SK-N-SH treated with all-trans-retinoic acid at 6 μM for 48 hours (cell line): Measurements from ENCODE around the gene GNAQ.

Source experiments
- ATAC-seq: fragments of 200-7000 bp; cut with Tn5 transposase; 3 replicates; pipeline ENCODE4 v1.9.1; 2020; ENCODE audit warnings: mild to moderate bottlenecking, moderate library complexity
- ARNTL ChIP-seq: fragments of 450-650 bp; formaldehyde crosslinking; IDR thresholded peaks from 2 replicates; pipeline ENCODE4 v1.5.0; 2020; ENCODE audit warnings: low read depth, mild to moderate bottlenecking, moderate library complexity, borderline replicate concordance
- CSDC2 ChIP-seq: fragments of 250-450 bp; sonication (Bioruptor Pico); IDR thresholded peaks from 2 replicates; pipeline ENCODE4 v1.5.0; 2020; ENCODE audit warnings: mild to moderate bottlenecking, moderate library complexity
- ESRRG ChIP-seq: fragments of 250-450 bp; sonication (Bioruptor Pico); IDR thresholded peaks from 2 replicates; pipeline ENCODE4 v1.6.1; 2021; ENCODE audit warnings: mild to moderate bottlenecking
- GLIS3 ChIP-seq: fragments of 250-450 bp; sonication (Bioruptor Pico); IDR thresholded peaks from 2 replicates; pipeline ENCODE4 v1.5.0; 2020; ENCODE audit warnings: mild to moderate bottlenecking, moderate library complexity
- ISL1 ChIP-seq: fragments of 250-450 bp; sonication (Bioruptor Pico); IDR thresholded peaks from 2 replicates; pipeline ENCODE4 v2.1.2; 2022; ENCODE audit warnings: mild to moderate bottlenecking, moderate library complexity
- OSR1 ChIP-seq: fragments of 250-450 bp; sonication (Bioruptor Pico); IDR thresholded peaks from 2 replicates; pipeline ENCODE4 v1.8.0; 2022; ENCODE audit warnings: moderate library complexity, mild to moderate bottlenecking, inconsistent platforms
- PATZ1 ChIP-seq: fragments of 250-450 bp; sonication (Bioruptor Pico); IDR thresholded peaks from 2 replicates; pipeline ENCODE4 v1.8.0; 2020; ENCODE audit warnings: mild to moderate bottlenecking, moderate library complexity, borderline replicate concordance
- PPARA ChIP-seq: fragments of 250-450 bp; sonication (Bioruptor Pico); IDR thresholded peaks from 2 replicates; pipeline ENCODE4 v1.5.0; 2020; ENCODE audit warnings: mild to moderate bottlenecking, borderline replicate concordance
- RARB ChIP-seq: fragments of 250-450 bp; sonication (Bioruptor Pico); IDR thresholded peaks from 2 replicates; pipeline ENCODE4 v1.8.0; 2021; ENCODE audit warnings: mild to moderate bottlenecking, moderate library complexity
- SNAI2 ChIP-seq: fragments of 250-450 bp; sonication (Bioruptor Pico); IDR thresholded peaks from 2 replicates; pipeline ENCODE4 v1.5.0; 2020; ENCODE audit warnings: mild to moderate bottlenecking, moderate library complexity
- TCF4 ChIP-seq: fragments of 250-450 bp; sonication (Bioruptor Pico); IDR thresholded peaks from 2 replicates; pipeline ENCODE4 v1.8.0; 2021; ENCODE audit warnings: mild to moderate bottlenecking, moderate library complexity, borderline replicate concordance
- TSHZ2 ChIP-seq: fragments of 250-450 bp; sonication (Bioruptor Pico); IDR thresholded peaks from 2 replicates; pipeline ENCODE4 v1.5.0; 2020; ENCODE audit warnings: mild to moderate bottlenecking, moderate library complexity
- ZC3H10 ChIP-seq: fragments of 250-450 bp; sonication (Bioruptor Pico); IDR thresholded peaks from 2 replicates; pipeline ENCODE4 v1.5.1; 2021; ENCODE audit warnings: mild to moderate bottlenecking, moderate library complexity
- ZFP3 ChIP-seq: fragments of 250-450 bp; sonication (Bioruptor Pico); IDR thresholded peaks from 2 replicates; pipeline ENCODE4 v1.5.0; 2020; ENCODE audit warnings: mild to moderate bottlenecking, moderate library complexity
- ZFP30 ChIP-seq: fragments of 450-650 bp; formaldehyde crosslinking; IDR thresholded peaks from 2 replicates; pipeline ENCODE4 v1.5.0; 2022; ENCODE audit warnings: mild to moderate bottlenecking, moderate library complexity
- ZNF565 ChIP-seq: fragments of 450-650 bp; formaldehyde crosslinking; conservative IDR thresholded peaks from 2 replicates; pipeline ENCODE4 v1.5.0; 2020; ENCODE audit warnings: low read depth, mild to moderate bottlenecking, moderate library complexity
- ZNF70 ChIP-seq: fragments of 450-650 bp; formaldehyde crosslinking; IDR thresholded peaks from 2 replicates; pipeline ENCODE4 v1.5.0; 2020; ENCODE audit warnings: mild to moderate bottlenecking, moderate library complexity
- ZNF8 ChIP-seq: fragments of 450-650 bp; formaldehyde crosslinking; IDR thresholded peaks from 2 replicates; pipeline ENCODE4 v1.5.0; 2020; ENCODE audit warnings: mild to moderate bottlenecking, moderate library complexity
- TF ChIP-seq, protein P1 (sequence below): fragments of 250-450 bp; sonication (Bioruptor Pico); IDR thresholded peaks from 2 replicates; pipeline ENCODE4 v1.5.1; 2020; ENCODE audit warnings: low read depth, mild to moderate bottlenecking, moderate library complexity
- TF ChIP-seq, protein P2 (sequence below): fragments of 250-450 bp; sonication (Bioruptor Pico); IDR thresholded peaks from 2 replicates; pipeline ENCODE4 v1.5.1; 2021; ENCODE audit warnings: mild to moderate bottlenecking, moderate library complexity
- TF ChIP-seq, protein P3 (sequence below): fragments of 250-450 bp; sonication (Bioruptor Pico); IDR thresholded peaks from 2 replicates; pipeline ENCODE4 v1.8.0; 2021; ENCODE audit warnings: low read depth, mild to moderate bottlenecking, moderate library complexity, borderline replicate concordance

GNAQ gene

GRCh38 chr9:77945798-77946197 is 85.8 kb downstream of the GNAQ start:
- TF ChIP-seq CSDC2 (CRISPR knock-in tag) (no peak), TCF4 (CRISPR knock-in tag) (no peak), PPARA (CRISPR knock-in tag) (no peak), ZNF70 (CRISPR knock-in tag) (no peak), ESRRG (CRISPR knock-in tag) (no peak), PATZ1 (CRISPR knock-in tag) (no peak), SNAI2 (no peak), ZFP3 (CRISPR knock-in tag) (no peak), OSR1 (CRISPR knock-in tag) (no peak), GLIS3 (CRISPR knock-in tag) (no peak), ZNF565 (CRISPR knock-in tag) (no peak), ZFP30 (CRISPR knock-in tag) (no peak), ZNF8 (CRISPR knock-in tag) (no peak), ISL1 (CRISPR knock-in tag) (no peak), ZC3H10 (no peak)
- TF ChIP-seq, protein P1, sequence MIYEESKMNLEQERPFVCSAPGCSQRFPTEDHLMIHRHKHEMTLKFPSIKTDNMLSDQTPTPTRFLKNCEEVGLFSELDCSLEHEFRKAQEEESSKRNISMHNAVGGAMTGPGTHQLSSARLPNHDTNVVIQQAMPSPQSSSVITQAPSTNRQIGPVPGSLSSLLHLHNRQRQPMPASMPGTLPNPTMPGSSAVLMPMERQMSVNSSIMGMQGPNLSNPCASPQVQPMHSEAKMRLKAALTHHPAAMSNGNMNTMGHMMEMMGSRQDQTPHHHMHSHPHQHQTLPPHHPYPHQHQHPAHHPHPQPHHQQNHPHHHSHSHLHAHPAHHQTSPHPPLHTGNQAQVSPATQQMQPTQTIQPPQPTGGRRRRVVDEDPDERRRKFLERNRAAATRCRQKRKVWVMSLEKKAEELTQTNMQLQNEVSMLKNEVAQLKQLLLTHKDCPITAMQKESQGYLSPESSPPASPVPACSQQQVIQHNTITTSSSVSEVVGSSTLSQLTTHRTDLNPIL (CRISPR knock-in tag), result no peak
- TF ChIP-seq, protein P2, sequence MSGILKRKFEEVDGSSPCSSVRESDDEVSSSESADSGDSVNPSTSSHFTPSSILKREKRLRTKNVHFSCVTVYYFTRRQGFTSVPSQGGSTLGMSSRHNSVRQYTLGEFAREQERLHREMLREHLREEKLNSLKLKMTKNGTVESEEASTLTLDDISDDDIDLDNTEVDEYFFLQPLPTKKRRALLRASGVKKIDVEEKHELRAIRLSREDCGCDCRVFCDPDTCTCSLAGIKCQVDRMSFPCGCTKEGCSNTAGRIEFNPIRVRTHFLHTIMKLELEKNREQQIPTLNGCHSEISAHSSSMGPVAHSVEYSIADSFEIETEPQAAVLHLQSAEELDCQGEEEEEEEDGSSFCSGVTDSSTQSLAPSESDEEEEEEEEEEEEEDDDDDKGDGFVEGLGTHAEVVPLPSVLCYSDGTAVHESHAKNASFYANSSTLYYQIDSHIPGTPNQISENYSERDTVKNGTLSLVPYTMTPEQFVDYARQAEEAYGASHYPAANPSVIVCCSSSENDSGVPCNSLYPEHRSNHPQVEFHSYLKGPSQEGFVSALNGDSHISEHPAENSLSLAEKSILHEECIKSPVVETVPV (CRISPR knock-in tag), result no peak
- TF ChIP-seq, protein P3, sequence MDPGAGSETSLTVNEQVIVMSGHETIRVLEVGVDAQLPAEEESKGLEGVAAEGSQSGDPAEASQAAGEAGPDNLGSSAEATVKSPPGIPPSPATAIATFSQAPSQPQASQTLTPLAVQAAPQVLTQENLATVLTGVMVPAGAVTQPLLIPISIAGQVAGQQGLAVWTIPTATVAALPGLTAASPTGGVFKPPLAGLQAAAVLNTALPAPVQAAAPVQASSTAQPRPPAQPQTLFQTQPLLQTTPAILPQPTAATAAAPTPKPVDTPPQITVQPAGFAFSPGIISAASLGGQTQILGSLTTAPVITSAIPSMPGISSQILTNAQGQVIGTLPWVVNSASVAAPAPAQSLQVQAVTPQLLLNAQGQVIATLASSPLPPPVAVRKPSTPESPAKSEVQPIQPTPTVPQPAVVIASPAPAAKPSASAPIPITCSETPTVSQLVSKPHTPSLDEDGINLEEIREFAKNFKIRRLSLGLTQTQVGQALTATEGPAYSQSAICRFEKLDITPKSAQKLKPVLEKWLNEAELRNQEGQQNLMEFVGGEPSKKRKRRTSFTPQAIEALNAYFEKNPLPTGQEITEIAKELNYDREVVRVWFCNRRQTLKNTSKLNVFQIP (CRISPR knock-in tag), result no peak
- peak; percentile 12; the same call in 2 of the 3 replicates for ATAC-seq

GRCh38 chr9:77944556-77945243 is 86.9 kb downstream of the GNAQ start:
- no peak for ATAC-seq
- no peak for TF ChIP-seq ZC3H10
- no peak for TF ChIP-seq ZNF565 (CRISPR knock-in tag)
- no peak for TF ChIP-seq ARNTL (CRISPR knock-in tag)
- no peak for TF ChIP-seq TSHZ2 (CRISPR knock-in tag)
- TF ChIP-seq, protein P2 (CRISPR knock-in tag), result no peak
- no peak for TF ChIP-seq SNAI2
- TF ChIP-seq, protein P1 (CRISPR knock-in tag), result no peak
- TF ChIP-seq, protein P3 (CRISPR knock-in tag), result no peak
- TF ChIP-seq ZNF70 (CRISPR knock-in tag), result no peak
- no peak for TF ChIP-seq CSDC2 (CRISPR knock-in tag)
- TF ChIP-seq ESRRG (CRISPR knock-in tag), result no peak
- TF ChIP-seq PATZ1 (CRISPR knock-in tag), result no peak
- TF ChIP-seq ZFP3 (CRISPR knock-in tag), result no peak
- no peak for TF ChIP-seq RARB (CRISPR knock-in tag)
